HG02759 (cell line): ENCODE measurements around the gene GINS2.

ENCODE experiments used
- ATAC-seq: cut with Tn5 transposase; IDR thresholded peaks from one replicate; pipeline ENCODE4 v1.9.1; 2021; ENCODE audit warnings: mild to moderate bottlenecking, moderate library complexity; ENCODE audit not compliant: unreplicated experiment

Gene GINS2

DNA sequence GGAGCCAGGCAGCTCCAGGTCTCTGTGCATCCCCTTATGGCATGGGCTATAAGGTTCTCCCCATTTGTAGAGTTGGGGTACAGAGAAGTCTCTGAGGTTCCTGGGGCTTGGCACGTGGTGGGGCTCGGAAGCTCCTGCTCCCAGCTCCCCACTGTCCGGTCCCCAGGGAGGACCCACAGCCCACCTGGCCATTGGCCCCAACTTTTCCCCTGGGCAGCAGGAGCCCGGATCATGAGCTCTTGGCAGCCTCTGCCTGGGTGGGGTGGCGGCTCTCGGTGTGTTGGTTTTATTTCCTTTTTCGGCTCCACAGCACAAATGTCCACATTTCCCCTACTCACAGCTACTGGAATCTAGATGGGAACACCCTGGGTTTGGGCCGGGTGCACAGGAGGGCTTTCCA lies 45.1 kb downstream of the GINS2 start:
- ATAC-seq, result no peak

DNA sequence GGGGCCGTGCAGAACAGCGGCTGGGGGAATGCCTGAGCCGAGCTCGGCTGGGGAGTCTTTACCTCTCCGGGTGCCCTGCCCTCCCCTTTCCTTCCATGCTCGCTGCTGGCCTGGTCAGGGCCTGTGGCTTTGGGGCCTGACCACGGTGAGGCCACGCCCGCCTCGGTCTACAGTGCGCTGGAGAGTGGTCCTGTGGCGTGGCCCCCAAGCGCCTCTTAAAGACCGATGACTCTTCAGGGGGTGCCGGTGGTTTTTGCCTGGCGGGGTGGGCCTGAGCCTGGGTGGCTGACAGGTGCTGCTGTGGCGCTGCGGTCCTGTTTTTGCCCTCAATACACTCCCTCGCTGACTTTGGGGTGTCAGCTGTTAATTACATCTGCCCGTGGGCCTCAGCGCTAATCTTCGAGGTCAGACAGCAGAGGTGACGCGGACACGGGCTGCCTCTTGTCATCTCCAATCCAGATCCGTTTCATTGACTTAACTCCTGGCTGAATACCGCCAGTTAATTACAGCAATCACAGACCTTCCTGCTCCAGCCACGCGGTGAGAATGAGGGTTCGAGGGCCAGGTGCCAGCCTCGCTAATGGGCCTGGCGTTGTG lies 45.9 kb downstream of the GINS2 start:
- no peak for ATAC-seq

DNA sequence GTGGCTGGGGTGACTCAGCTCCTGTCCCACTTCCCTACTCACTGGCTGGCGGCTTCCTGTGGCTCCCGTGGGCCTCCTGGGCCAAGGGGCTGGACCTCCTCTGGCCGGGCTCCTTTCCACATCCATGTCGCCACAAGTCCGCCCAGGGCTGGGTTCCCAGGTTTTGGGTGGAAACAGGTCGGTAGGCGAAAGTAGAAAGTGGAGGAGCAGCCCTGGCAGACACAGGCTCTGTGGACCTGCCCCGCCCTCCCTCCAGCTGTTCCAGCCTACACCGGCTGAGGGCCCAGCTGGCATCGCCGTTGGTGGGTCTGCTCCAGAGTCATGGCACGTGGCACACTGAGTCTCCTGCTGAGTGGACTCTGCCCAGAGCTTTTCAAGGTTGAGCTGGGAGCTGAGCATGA lies 47.0 kb downstream of the GINS2 start:
- no peak for ATAC-seq

DNA sequence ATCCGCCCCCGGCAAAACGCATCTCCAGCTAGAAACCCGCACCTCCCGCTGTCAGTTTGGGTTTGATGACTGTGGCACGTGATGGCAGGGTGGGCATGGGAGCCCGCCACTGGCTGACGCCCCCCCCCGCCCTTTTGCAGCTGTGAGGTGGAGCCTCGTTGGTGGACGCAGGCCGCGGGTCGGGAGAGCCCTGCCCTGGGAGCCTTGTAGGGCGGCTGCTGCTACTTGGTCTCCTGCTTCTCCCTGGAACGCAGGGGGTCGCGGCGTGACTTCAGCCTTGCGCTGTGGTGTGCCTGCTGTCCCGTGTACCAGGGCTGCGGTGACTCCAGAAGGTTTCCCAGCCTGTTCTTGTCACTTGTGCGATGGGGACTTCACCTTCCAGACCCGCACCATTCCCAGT lies 47.4 kb downstream of the GINS2 start:
- no peak for ATAC-seq

DNA sequence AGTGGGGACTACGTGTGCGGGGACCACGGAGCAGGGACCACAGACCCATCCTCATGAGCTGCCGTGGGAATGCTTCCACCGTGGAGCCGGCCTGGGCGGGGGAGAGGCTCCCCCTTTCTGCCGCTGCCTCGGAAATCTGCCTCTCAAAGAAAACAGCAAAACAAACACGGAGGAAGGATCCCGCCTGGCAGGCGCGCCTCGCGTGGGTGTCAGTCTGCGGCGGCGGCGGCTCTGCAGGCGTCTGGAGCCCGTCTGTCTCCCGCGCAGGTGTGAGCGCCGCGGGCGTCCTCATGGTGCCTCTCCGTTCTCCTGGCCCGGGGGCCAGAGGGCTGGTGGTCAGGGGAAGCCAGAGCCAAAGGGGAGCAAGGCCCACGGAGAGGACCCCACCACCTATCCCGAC lies 48.2 kb downstream of the GINS2 start:
- no peak for ATAC-seq

DNA sequence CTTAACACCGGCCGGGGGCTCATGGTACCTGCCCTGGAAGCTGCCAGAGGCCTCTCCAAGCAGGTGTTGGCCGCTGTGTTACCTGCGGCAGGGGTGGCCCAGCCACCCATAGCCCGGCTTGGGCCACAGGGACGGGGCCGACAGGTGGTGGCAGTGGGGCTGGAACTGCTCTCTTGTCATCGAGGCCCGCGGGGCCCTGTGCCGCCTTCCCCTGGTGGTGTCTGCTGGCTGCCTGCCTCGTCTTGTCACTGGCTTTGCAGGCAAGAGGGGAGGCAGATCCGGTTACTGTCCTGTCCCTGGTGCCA lies 48.5 kb downstream of the GINS2 start:
- ATAC-seq, result no peak

DNA sequence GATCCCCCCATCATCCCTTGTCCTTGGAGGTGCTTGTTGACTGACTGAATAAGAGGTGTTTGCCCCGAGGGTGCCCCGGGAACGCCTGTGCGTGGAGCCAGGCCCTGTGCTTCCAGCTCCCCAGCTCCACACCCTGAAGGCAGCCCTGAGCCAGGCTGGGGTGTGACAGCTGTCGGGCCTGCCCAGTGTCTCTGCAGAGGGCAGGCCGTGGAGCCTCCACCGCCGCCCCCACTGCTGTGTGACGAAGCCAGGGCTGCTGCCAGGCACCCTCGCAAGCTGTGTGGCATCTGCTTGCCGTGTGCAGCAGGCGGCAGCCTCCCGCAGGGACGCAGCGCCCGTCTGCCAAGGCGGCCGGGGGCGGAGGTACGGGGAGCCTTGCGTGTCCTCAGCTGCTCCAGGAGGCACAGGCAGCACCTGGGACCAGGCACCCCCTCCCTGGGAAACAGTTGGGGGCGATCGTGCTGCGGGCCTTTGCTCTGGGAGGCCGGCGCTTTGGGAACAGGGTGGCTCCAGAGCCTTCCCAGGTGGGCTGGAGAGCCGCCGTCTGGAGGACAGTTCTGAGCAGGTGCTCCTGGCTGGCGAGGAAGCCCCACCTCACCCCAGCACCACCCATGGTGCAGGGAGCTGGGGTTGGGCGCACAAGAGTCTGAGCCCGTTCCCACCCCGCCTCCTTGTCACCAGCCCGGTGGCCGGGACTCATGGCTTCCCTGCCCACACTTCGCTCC lies 49.1 kb downstream of the GINS2 start:
- ATAC-seq, result no peak

DNA sequence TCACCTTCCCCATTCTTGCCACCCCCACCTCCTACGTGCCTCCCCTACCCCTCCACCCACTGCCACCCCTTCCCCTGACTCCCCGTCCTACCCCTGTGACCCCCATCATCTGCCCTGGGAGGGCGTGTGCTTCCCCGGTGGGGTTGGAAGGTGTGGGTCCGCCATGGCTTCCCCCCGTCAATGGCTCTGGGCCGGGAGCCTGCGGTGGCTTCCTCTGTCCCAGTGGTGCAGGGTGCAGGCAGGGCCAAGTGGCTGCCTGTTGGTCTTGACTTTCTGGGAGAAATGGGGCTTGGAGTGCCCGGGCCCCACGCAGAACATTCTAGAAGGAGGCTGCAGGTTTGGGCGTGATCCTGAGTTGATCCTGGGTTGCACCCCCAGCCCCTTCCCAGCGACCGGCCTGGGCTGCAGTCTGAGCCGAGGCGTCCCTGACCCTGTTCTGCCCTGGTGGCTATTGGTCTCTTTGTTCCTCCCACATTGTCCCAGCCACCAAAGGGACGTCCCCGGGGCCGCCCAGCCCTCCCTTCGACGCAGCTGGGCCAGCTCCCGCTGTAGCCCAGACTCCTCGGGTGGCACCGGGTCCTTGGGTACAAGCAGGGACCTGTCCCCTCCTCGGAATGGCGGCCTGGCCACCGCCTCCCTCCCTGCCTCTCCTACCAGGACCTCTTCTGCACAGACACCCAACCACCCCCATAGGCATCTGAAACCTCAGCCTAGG lies 49.9 kb downstream of the GINS2 start:
- no peak for ATAC-seq

DNA sequence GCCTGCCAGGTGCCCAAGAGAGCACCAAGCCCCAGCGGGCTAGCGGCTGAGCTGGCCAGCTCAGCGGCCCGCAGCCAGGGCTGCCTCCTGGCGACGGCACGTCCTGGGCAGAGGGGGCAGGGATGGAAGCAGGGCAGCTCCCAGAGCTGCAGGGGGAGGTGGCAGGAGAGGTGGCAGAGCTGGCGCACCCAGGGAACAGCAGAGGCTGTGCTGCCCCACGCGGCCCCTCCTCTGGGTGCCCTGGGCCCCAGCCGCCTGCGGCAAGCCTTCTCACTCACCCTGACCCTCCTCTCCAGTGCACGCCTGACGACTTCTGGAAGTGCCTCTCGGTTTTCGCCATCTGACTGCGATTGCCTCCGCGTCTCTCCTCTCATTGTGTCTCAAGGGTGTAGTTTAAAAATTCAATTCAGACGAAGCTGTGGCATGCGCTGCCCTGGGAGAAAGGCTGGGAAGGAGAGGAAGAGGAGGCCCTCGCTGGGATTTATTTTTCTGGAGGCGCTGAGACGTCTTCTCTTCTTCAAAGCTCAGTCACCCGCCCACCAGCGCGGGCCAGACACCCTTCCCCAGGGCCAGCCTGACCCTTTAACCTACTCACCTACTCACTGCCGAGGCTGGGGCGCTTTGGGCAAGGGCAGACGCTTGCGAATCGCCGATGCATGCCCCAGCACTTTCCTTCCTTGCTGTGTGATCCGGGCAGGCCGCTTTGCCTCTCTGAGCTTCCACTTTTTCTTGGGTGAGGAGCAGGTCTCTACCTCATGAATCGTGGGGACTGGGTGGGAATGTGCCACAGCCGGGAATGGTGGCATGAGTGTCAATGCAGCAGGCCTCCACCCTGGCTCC lies 50.7 kb downstream of the GINS2 start:
- ATAC-seq, result no peak

DNA sequence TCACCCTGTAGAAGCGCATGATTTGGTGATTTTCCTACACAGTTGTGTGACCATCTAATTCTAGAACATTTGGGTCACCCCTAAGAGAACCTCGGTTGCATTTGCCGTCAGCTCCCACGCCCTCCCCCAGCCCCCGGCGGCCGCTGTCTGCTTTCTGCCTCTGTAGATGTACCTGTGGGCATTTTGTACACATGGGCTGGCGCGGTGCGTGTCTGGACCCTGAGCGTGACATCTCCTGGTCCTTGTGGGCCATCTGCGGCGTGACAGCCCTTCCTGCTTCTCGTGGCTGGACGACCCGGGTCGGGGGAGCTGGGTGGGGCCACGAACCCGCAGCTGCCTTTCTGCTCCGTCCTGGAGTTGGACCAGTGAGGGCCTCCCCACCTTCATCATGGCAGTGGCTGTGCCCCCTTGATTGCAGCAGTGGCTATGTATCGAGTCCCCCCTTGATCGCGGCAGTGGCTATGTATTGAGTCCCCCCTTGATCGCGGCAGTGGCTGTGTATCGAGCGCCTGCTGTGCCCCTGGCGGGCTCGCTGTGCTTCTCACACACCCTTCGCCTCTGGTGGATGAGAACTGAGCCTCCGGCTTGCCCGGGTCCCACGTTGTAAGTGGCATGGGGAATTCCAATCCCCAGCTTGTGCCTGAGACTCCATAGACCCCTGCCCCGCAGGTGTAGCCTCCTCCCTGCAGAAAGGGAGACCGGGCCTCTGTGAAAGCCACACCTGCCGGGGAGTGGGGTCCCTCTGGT lies 51.5 kb downstream of the GINS2 start:
- no peak for ATAC-seq

DNA sequence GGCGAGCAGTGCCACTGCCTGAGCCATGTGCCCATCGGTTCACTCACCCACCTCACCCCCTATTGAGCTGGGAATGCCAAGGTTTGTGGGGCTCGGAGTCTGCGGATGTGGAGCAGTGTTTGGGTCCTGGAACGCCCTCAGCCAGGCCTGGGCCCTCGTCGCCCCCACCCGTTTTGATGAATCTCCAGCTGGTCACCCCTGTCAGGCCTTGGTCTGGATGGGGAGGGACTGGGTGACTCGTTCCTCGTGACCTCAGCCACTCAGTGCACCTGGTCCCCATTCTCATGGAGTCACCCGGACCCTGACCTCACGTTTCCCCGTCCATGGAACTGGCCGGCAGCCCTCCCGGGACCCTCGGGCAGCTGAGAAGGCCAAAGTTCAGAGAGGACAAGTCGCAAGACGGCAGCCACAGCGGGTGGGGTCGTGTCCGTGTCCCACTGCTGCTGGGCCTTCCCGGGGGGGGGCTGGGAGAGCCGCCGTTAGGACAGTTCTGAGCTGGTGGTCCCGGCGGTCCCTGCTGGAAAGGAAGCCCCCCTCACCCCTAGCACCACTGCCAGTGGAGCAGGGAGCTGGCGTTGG lies 52.4 kb downstream of the GINS2 start:
- no peak for ATAC-seq

DNA sequence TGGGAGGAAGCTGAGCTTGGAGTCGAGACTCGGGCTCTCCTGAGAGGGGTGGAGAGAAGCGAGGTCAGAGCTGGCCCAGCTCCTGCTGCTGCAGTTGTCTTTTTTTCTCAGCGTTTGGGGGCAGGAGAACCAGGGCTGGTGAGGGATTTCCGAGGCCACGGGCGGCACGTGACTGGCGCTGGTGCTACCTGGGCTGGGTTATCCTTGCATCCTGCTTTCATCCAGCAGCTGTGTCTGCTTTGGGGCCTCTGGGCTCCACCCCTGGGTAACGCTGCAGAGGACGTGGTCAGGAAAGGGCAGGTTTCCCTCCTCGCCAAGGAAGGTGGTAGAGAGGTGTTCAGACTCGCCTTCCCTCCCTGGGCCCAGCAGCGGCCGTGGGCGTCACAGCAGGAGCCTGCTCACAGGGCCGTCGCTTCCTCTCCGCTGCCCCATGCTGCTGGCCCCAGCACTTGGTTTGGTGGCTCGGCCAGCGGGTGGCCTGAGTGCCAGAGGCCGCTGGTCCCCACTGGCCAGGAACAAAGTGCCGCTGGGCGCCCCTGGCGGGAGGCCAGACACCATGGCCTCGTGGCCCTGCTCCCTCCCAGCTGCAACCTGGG lies 53.1 kb downstream of the GINS2 start:
- ATAC-seq, result no peak

DNA sequence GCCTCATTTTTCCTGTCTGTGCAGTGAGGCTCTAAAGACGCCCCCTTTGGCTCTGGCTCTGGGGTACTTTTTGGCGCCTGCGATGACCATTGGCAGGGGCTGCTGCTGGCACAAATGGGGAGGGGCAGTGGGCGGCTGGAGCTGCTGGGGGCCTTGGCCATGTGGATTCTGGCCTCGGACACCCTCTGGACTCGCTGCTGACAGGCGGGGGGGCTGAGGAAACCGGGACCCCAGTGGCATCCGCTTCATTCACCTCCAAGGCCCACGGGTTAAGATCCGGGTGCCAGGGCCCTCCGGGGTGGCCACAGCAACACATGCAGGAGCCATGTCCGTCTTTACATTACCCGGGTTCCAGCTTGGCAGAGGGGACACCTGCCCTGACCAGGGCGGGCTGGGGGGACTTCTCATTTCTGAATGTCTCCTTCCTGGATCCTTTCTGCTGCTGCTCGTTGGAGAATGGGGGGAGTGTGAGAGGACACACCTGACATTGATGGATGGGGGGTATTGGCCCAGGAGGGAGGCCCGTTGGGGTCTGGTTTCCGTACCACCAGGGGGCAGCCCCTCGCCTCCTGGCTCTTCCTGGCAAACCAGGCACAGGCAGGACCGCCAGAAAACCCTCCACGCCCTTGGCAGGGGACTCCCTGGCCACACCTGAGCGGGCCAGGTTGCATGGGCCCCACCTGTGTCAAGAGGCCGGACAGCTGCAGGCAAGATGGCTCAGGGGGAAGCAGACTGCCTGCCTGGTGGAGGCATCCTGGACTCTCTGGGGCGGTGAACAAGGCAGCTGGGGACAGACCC lies 53.8 kb downstream of the GINS2 start:
- no peak for ATAC-seq

DNA sequence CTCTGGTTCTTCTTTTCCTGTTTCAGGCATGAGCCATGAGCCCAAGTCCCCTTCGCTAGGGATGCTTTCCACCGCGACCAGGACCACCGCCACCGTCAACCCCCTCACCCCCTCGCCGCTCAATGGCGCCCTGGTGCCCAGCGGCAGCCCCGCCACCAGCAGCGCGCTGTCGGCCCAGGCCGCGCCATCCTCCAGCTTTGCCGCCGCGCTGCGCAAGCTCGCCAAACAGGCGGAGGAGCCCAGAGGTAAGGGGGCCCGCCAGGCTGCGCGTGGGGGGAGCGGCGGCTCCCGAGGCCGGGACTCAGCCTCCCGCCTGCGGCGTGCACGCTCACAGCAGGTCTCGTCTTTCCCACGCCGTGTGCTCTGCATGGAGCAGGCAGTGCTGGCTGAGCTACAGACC lies 54.9 kb downstream of the GINS2 start:
- ATAC-seq, result no peak

DNA sequence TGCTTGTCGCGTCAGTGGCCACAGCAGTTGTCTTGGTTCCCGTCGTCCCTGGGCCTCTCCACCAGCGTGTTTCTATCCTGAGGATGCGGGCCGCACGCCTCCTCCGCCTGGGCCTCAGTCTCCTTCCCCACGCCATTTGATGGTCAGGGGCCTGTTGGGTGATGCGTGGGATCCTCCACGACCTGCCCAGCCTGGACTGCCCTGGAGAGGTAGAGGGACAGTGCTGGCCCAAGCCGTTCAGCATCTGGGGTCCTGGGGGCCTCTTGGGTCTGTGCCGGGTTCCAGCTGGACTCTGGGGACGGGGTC lies 55.4 kb downstream of the GINS2 start:
- no peak for ATAC-seq

DNA sequence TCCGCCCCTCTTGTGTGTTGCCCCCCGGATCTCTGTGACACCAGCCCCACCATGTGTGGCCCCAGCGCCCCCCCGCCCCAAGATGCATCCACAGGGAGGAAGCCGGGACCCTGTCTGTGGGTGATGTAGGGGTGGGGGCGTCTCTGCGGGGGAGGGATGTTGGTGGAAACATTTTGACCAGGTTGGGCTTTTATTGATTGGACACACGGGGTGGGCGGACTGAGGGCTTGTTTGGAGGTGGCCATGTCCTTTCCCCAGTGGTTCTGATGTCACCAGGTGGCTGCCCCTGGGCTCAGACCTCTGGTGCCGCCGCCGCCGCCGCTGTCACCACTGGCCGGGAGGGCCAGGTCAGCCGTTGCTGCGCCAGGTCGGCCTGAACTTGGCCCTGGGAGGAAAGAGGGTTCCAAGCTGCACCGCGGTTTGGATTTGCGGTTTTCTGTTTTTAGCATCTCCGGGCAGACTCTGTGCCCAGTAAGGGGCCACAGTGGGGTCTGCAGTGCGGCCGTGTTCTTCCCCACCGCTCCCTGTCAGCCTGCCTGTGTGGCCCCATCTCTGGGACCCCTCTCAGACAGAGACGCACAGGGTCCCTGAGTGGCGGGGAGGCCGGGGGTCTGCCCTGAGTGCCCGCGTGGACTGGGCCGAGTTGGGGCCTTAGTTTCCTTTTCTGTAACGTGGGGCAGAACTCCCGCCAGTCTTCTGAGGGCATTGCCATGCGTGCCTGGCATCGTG lies 55.9 kb downstream of the GINS2 start:
- no peak for ATAC-seq

DNA sequence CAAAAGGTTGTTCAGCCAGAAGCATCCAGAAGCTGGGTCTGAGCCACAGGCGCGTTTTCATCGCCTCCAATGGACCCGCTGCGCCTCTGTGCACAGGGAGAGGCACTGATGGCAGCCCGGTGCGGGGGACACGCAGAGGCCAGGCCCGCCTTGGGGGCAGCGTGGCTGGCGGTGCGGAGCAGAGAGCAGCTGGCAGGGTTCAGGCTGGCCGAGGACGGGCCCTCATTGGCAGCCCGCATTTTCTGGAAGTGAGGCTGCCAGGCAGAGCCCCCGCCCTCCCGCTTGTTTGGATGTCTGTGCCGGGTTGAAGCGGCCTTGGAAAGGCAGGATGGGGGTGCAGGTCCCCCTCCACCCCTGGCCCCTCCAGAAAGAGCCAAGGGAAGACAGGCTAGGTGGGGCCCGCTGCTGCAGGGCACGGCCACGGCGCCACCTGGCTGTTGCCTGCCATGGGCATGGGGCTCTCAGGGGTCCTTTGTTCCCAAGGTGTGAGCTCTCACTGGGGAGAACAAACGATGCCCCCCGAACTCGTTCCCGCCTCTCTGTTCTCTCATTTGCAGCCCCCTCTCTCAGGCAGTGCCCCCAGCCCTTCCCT lies 56.9 kb downstream of the GINS2 start:
- ATAC-seq, result no peak

DNA sequence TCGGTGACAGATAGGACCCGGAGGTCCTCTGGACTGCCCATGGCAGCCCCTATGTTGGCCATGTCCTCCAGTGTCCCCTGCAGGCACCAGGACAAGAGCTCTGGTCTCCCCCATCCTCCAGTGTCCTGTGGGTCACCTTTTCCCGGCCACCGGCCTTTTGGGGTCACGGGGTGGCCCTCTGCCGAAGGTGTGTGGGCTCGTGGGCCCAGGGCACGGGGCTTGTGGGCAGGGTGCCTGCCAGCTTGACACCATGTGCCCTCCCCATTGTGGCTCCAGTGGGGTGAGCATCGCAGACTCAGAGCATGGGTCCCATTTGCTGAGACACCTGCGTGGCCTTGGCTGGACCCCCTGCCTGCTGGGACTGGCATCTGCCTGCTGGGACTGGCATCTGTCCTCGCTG lies 57.5 kb downstream of the GINS2 start:
- ATAC-seq, result no peak

DNA sequence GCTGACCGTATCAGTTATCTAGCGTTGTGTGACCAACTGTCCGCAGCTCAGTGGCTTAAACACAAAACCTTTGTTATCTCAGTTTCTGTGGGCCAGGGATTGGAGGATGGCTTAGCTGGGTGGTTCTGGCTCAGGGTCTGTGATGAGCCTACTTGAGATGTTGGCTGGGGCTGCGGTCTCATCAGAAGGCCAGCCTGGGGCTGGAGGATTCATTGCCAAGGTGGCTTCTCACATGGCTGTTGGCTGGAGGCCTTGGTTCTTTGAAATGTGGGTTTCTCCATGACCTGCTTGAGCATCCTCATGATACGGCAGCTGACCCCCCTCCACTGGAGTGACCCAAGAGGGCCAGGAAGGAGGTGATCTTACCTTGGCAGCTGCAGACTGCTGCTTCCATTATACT lies 58.9 kb downstream of the GINS2 start:
- no peak for ATAC-seq
